ENCODE results near the gene SH3RF2.

Gene SH3RF2

DNA sequence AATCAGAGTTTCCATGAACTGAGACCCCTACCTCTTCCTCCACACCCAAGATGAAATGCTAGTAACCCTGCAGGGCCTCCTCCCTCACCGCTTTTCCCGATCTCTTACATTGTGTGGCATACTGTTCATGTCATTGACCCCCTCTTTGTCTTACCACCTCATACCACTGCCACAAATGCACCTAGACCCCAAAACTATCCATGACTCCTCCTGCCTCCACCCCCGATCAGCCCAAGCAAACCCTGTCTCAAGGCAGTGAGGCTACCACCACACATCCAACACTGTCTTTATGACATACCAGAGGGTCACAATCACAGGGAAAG is 113.3 kb downstream of the SH3RF2 start:
- no peak for DNase-seq

DNA sequence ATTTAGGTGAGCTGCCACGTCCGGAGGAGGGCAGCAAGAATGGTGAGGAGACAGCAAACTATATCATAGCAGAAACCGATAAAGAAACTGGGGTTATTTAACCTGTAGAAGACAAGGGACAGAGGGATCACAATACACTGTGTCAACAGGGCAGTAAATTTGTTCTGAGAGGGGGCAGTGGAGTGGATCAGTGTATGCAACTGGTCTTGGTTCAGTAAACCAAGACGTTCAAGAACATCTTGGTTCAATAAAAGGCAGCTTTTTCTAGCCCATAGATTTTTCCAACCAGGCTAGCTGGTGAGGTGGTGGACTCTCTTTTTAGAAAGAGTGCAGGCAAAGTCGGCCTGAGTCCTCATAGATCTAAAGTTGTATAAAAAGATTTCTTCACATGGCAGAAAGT is 113.7 kb downstream of the SH3RF2 start:
- no peak for DNase-seq

DNA sequence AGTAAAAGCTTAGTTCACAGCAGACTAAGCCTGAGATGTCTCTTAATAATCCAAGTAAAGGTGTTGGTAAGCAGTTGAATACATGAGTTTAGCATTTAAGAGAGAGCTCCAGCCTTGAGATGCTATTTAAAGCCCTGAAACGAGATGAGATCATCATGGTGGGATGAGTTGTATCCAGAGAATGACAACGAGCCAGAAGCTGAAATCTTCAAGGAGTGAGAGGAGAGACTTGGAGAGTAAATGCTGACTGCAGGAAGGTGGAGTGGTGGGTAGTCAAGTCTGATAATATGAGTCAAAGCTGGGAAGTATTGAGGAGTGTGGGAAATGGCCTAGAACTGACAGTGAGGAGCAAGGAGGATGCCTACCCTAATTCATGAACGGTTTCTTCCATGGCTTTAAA is 115.3 kb downstream of the SH3RF2 start:
- no peak for DNase-seq

DNA sequence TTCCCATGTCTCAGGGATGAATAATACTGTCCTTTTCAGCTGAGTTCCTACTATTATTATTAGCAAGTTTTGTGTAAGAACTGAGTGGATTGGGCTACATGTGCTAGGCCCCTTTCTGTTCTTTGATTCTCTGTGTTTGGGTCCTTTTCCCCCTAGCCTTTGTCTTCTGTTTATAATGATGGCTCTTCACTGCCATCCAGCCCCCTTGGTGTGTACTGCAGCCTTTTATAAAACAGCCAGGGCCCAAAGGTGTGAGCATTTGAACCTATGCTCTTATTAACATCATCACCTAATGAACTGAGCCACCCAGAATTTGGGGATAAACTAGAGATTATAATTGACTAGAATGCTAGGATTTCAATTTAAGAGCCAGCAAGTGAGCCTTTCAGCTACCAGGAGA is 116.4 kb downstream of the SH3RF2 start:
- peak; percentile 63 for DNase-seq

DNA sequence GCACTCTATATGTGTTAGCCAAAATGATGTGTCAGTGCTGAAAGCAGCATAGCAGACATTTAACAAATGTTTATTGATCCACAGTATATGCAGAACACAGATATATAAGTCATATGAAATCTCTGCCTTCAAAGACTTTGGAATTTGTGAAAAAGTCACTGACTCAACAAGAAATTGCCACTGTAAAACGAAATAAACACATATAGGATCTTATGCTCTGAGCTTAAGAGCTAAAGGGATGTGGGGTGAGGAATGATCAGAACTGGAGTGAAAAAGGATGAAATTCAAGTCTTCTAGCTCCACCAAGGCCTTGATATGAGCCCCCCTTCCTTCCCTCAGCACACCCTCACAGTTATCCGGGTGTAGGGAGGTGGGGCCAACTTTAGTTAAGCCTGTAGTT is 119.1 kb downstream of the SH3RF2 start:
- DNase-seq: no peak

DNA sequence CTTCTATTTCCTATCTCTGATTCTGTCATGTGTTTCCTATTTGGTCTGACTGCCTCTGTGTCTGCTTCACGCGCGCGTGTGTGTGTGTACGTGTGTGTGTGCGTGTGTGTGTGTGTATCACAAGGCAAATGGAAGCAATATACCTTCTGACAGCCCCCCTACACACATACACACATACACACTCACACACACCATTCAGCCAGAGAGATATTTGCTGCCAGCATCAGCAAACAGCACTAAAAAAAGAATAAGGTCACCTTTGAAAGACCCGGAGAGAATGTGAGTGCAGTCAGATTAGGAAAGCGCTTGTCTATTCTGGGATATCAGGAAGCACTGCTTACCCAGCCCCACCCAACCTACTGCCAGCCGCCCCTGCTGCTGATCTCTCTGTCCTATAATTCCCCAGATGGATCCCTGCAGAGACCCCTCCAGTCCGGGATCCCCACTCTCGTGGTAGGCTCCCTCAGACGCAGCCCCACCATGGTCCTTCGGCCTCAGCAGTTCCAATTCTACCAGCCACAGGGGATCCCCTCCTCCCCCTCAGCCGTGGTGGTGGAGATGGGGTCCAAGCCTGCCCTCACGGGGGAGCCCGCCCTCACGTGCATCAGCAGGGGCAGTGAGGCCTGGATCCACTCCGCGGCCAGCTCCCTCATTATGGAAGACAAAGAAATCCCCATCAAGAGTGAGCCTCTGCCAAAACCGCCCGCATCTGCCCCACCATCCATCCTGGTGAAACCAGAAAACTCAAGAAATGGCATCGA is 123.3 kb downstream of the SH3RF2 start:
- no peak for DNase-seq

DNA sequence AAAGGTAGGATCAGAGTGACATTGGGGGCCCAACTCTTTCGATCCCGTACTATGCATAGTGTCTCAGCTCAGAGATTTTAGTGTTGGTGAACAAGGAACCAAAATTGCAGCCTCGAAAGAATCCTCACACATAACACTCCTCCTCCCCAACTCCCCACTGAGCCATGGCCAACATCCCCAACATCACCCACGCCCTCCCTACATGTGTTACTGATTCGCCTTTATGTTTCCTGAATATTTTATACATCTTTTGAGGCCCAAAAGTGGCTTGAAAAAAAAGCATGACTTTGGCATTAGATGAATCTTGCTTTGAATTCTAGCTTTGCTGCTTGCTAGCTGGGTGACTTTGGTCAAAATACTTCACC is 123.8 kb downstream of the SH3RF2 start:
- DNase-seq: no peak

DNA sequence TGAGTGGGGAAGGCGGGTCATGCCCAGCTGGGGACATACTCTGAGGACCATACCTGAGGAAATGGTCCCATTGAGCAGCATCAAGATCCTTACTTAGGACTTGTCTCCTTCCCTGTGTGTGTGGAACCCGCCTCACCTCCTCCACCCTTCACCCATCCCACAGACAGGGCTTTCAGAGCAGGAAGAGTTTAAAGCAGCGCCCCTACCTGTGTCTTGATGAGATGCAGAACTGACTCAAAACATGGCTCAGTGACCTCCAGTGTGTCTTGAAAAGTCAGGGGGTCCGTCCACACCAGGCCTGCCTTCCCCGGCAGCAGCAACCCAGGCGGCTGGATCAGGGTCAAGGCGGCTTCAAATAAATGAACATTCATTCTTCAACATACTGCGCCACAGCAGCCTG is 130.6 kb downstream of the SH3RF2 start:
- no peak for DNase-seq

DNA sequence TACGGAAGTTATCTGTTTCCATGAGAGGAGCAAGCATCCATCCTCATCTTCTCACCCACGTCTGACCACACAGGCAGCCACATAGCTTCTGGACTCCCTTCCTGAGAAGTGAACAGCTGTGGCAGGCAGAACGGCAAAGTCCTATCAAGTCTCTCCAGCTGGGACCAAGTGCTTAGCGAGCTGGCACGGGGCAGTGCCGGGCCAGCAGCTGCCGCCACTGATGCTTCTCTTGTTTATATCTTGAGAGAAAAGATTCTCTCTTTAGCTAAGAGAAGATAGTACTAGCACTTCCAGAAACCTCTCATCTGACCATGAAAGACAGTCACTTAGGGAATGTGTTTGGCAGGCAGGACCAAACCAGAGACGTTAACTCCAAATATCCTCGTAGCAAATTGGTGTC is 131.8 kb downstream of the SH3RF2 start:
- DNase-seq: no peak

DNA sequence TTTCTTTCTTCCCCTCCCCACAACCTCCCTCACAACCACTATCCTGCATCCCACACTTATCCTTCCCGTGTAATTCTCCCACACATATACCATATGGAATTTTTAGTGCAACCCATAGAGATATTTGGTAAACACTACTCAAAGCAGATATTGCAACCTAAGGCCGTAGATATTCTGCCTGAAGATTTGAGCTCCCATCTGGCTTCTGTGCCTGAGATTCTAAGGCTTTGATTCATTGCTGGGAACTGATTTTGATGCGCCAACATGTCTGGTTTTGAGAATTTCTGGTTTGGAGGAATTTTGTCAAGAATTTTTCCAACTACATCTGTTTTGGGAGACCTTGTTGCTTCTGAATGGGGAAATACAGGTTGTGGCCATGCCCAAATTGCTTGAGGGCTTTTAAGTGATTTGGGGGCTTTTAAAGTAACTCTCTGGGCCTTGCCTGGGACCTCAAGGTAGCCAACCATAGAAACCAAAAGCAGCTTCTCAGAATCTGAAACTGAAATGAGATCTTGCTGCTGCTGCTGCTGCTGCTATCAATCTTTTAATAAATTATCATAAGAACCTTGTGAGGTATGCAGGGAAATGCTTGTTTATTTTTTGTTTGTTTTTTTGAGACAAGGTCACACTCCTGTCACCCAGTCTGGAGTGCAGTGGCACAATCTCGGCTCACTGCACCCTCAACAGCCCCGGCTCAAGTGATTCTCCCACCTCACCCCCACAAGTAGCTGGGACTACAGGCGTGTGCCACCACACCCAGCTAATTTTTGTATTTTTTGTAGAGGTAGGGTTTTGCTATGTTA is 132.8 kb downstream of the SH3RF2 start:
- DNase-seq: no peak

DNA sequence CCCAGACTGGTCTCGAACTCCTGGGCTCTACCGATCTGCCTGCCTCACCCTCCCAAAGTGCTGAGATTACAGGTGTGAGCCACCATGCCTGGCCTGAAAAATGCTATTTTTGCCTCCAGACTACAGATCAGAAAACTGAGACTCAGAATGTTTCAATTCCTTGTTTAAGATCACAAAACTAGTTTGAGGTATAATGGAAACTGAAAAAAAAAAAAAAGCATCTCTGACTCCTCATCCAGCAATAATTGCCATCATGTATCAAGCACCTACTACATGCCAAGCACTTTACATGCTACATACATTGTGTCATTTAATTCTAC is 133.4 kb downstream of the SH3RF2 start:
- DNase-seq: no peak

DNA sequence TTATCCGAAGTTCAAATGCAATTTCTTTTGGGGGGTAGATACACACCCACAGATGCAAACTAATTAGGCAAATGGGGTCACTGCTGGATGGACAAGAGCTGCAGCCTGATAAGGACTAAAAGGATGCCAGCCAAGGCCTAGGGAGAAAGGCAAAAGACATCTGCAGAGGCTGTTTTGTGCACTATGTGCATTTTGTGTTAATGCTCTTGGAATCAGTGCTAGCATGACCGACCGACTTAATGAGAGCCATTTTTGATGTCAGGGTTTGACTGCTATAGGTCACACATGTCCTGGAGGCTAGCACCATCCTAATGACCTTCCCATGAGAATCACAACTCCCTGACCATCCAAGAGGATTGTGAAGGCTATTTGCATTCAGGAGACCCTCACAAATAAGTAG is 134.4 kb downstream of the SH3RF2 start:
- DNase-seq: no peak

DNA sequence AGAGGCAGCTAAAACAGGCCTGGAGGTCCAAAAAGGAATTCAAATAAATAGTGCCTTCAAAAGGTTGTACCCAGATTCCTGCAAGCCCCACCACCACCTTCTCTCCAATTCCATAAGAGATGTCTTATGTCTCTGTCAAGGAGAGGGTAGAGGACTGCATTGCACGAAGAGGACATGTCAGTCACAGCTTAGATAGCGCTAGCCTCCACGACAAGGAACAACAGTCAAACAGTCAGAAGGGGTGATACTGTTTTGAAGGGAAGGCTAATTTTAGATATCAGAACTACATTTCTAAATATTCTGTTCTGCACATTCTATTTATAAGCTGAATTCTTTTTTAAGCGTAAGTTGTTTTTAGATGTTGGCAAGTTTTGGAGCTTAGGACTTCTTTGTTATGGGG is 134.8 kb downstream of the SH3RF2 start:
- DNase-seq: no peak

DNA sequence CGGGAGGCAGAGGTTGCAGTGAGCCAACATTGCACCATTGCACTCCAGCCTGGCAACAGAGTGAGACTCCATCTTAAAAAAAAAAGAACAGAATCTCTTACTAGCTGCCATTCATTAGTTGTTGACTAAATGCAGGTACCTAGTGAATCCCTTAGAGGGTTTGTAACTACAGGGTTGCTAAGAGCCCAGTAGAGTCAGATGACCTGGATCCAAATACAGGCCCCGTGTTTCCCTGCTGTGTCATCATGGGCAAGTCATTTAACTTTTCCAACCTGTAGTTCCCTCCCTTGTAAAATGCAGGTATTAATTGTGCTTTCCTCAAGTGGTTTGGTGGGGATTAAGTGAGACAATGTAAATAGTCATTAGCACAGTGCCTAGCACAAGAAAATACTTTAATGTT is 136.2 kb downstream of the SH3RF2 start:
- DNase-seq: no peak

DNA sequence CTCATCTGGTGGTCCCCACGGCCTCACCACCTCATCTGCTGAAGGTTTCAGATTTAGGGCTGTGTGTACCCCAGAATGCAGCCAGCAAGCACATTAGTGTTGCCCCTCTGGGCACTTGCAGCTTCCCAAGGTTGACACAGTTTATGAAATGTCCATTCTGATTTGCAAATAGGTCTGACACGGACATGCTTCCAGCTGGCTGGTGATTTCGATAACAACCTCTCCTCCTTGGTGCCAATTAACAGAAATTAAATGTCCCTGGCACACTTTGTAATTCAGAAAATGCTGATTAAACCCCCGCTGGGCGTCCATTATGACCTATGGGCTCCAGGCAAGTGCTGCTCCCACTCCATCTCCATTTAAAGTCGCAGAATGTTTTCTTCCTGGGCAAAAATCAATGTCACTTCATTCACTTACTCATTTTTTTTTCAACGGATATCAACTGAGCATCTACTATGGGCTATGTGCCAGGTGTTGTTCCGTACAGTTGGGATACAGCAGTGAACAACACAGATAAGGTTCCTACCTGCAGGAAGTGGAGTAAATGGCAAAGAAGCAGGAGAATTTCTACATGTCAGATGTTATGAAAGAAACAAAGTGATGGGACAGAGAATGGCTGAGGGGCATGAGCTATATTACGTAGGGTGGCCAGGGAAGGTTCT is 137.0 kb downstream of the SH3RF2 start:
- no peak for DNase-seq

DNA sequence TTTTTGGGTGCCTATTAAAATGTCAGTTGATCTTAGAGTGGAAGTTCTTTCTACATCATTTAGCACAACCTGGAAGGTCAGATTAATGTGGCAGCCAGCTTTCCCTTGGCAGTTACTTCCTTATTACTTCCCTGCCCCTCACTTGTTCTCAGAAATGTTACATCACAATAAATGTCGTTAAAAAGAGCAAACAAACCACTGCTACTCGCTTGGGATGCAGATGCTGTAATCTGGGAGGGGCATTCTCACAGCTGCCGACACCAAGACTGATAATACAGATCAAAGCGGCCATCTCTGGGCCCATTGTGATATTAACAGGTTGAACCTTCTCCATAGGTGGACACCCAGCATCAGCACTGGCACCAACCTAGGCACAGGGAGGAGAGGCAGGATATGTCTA is 139.7 kb downstream of the SH3RF2 start:
- DNase-seq: peak; percentile 71

DNA sequence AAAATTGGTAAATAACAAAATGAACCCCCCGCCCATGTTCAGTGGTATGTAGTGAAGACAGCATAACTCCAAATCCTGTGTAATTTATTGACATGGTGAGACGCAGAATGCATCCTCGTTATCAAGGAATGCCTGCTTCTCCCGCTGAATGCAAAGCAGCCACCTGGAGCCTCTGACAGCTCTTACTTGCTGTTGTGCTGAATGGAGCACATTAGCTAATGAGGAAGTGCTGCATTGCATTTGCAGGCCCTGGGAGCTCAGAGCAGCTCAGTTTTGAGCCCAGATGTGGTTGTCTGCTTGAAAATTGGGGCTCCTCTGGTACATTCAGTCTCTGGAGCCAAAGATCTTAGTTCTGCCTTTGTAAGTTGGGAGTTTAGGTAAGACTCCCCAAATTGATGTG is 140.1 kb downstream of the SH3RF2 start:
- DNase-seq: peak; percentile 43

DNA sequence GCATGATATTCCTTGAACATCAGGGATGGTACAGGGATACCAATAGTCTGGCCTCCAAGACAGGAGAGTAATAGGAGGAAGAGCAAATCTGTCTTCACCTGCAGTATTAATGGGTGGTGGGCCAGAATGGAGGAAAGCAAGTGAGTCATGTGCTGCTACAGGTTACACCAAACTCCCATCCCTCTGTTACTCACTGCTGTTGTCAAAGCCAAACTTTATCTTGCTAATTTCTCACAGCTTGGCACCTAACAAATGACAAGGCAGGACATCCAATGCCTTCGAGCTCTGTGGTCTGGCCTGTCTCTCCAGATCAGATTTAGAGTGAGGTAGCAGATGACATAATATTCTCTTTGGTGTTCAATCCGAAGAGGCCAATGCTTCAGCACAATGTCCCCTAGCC is 142.2 kb downstream of the SH3RF2 start:
- no peak for DNase-seq

DNA sequence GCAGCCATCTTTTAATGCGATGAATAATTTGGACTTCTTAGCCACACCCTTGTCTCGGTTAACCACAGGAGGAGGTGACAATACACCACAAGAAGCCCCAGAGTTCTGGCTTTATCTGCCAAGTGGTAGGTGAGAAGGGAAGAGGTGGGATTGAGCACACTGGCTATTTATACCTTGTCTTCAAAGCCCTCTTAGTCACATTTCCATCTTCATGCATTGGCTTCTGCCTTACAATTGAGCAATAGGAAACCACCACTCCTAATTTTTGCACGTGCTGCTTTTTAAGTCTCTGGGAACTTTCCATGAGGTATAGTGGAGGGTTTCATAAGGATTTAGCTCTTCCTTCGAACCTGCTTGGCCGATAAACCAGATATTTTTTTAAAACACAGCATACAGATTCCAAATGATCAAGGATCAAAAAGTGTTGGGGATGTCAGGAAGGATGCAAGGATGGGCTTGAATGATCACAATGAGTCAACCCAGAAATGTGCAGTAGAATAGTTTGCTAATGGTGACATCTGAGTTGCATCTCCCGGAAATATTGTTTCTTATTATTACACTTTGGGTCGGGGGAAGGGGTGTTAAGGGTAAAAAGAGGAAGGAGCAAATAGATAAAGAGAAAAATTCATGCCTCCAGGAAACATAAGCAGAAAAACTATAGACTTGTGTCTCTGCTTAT is 143.5 kb downstream of the SH3RF2 start:
- peak; percentile 81 for DNase-seq

DNA sequence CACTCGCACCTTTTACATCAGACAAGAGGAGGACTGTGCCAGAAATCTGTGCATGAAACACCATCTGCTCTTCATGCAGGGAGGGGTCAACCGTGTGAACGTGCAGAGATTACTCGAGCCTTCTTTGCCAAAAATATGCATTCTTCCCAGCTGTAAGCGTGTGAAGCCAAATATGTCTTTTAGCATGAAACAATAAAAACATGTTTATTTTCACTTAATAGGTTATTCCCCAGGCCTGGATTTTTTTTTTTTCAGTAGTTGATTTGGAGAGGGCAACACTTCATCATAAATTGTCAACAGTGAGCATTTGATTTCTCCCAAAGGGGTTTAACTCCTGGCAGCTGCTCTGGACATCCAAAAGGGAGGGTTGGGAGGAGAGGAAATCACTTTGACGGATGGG is 145.2 kb downstream of the SH3RF2 start:
- DNase-seq: no peak

DNA sequence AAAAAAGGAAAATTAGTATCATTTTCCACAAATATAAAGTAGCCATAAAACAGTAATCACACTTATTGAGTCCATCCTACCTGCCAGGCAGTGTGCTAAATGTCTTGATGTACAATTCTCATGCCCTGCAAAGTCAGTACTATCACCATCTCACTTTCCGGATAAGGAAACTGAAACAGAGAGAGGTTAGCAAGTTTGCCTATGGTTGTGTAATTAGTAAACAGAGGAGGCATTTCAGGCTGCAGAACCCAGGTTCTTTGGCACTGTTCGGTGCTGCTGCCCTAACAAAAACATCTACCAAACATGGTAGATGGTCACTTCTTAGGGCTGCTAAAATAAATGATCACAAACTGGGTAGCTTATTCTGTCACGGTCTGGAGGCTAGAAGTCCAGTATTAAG is 146.4 kb downstream of the SH3RF2 start:
- DNase-seq: no peak

DNA sequence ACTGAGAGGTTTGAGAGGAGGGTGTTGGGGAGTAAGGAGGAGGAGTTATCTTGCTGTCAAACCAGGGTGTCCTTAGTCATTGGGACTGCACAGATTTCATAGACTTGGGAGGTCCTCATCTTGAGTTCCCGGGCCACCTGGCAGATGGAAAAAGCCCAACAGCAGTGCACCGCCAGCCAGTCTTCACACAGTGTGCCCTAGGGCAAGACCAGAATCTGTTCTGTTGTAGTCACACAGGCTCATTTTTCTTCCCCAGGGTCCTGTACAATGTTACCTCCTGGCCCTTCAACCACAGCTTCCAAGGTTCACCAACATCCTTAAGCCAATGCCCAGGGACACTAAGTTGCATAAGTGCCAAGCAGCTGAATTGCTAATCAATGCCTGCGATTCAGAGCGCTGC is 148.0 kb downstream of the SH3RF2 start:
- no peak for DNase-seq

DNA sequence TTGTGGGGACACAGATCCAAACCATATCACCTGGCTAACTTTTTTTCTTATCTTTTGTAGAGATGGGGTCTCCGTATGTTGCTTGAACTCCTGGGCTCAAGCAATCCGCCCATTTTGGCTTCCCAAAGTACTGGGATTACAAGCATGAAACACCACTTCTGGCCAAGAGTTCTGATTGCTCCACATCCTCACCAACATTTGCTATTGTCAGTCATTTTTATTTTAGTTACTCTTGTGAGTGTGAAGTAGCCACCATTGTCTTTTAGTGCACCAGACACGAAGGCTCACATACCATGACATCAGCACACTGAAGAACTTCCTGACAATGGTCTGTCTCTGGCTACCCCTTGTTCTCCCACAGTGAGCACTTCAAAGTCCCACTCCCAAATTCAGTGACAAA is 151.7 kb downstream of the SH3RF2 start:
- no peak for DNase-seq

DNA sequence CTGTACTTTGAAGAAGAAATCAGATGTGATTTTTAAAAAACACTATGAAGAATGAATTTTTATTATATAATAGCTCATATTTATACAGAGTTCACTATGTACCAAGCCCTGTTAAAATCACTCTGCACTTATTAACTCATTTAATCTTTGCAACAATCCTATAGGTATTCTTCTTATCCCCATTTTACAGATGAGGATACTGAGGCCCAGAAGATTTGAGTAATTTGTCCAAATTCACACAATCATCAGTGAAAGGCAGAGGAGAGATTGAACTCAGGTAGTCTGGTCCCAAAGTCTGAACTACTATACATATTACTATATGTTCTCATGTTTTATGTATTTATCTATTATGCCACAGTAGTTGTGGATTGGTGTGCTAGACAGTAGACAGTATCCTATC is 152.9 kb downstream of the SH3RF2 start:
- DNase-seq: no peak
